Testis (tissue), 2 donors: ENCODE results near the gene GPR17.

Experiments
- CTCF ChIP-seq, 3 experiments: fragments of 450-650 bp in 2 of 3; fragments of 200-600 bp in 1 of 3; sonication (generic) in 1 of 3; IDR thresholded peaks; one replicate each; pipeline ENCODE4 v1.5.1; 2016 to 2019; ENCODE audit warnings: antibody characterized with exemption in 3 of 3, mild to moderate bottlenecking in 2 of 3, moderate library complexity in 1 of 3
- POLR2A ChIP-seq: fragments of 450-650 bp; IDR thresholded peaks from one replicate; pipeline ENCODE4 v1.6.1; 2017; ENCODE audit warnings: antibody characterized with exemption, mild to moderate bottlenecking, moderate library complexity

- TF ChIP-seq CTCF (IDR thresholded peaks at IDR 0.05) (no peak), POLR2A (no peak)
These were observed 21.6 kb upstream of the GPR17 start for GRCh38 chr2:127624320-127624755.
